ENCODE results near the gene ATP2B1. TPM values are rescaled to one million over a fixed set of nuclear protein-coding genes. Genes with fewer than 3 reads are reported as not detected.
"Not testable (repeated sequence)": the region's sequence is repeated elsewhere in the genome, so short reads cannot be mapped to it uniquely, and the experiment has no call there.

Gene ATP2B1
- total RNA-seq, 1 experiment from 2014 or later, result 521 TPM

GRCh38 chr12:89717759-89718523 is 9.3 kb upstream of the ATP2B1 start:
- no peak for DNase-seq (ENCODE audit: low read depth)

- DNase-seq (ENCODE audit: low read depth), result no peak
Observed at GRCh38 chr12:89712706-89713105, 4.1 kb upstream of the ATP2B1 start.

- DNase-seq (ENCODE audit: low read depth), result no peak
Observed at GRCh38 chr12:89710873-89711750, 2.5 kb upstream of the ATP2B1 start.

GRCh38 chr12:89709995-89710872 is 1.6 kb upstream of the ATP2B1 start:
- DNase-seq (ENCODE audit: low read depth), result no peak

GRCh38 chr12:89709157-89709994 is 738 bp upstream of the ATP2B1 start:
- peak; percentile 99 for DNase-seq (ENCODE audit: low read depth)

- DNase-seq (ENCODE audit: low read depth), result no peak
Observed at GRCh38 chr12:89707703-89708564, 704 bp downstream of the ATP2B1 start.

- DNase-seq (ENCODE audit: low read depth), result peak; percentile 79
Observed at GRCh38 chr12:89706986-89707702, 1.5 kb downstream of the ATP2B1 start.

- peak; percentile 54 for DNase-seq (ENCODE audit: low read depth)
Observed at GRCh38 chr12:89706551-89706950, 2.1 kb downstream of the ATP2B1 start.

- DNase-seq (ENCODE audit: low read depth), result no peak
Observed at GRCh38 chr12:89704457-89704856, 4.2 kb downstream of the ATP2B1 start.

GRCh38 chr12:89703768-89704167 is 4.9 kb downstream of the ATP2B1 start:
- DNase-seq (ENCODE audit: low read depth), result no peak

GRCh38 chr12:89702503-89702902 is 6.1 kb downstream of the ATP2B1 start:
- no peak for DNase-seq (ENCODE audit: low read depth)

- DNase-seq (ENCODE audit: low read depth), result no peak
Observed at GRCh38 chr12:89701606-89702206, 6.9 kb downstream of the ATP2B1 start.

- no peak for DNase-seq (ENCODE audit: low read depth)
Observed at GRCh38 chr12:89700191-89700810, 8.3 kb downstream of the ATP2B1 start.

GRCh38 chr12:89698607-89699006 is 10.0 kb downstream of the ATP2B1 start:
- DNase-seq (ENCODE audit: low read depth), result no peak

- not testable (repeated sequence) for DNase-seq (ENCODE audit: low read depth)
Observed at GRCh38 chr12:89697728-89698127, 10.9 kb downstream of the ATP2B1 start.

GRCh38 chr12:89697296-89697695 is 11.3 kb downstream of the ATP2B1 start:
- no peak for DNase-seq (ENCODE audit: low read depth)

GRCh38 chr12:89695830-89696229 is 12.8 kb downstream of the ATP2B1 start:
- DNase-seq (ENCODE audit: low read depth), result no peak

GRCh38 chr12:89695100-89695499 is 13.5 kb downstream of the ATP2B1 start:
- peak; percentile 71 for DNase-seq (ENCODE audit: low read depth)
